KG1 (cell line): ENCODE data around the gene DDIT4.
"Not testable (repeated sequence)": the region's sequence is repeated elsewhere in the genome, so short reads cannot be mapped to it uniquely, and the experiment has no call there.

Source experiments
- DNase-seq: peaks from one replicate; lab custom pipeline; 2025; lab: John Stamatoyannopoulos, UW

Gene DDIT4

DNA sequence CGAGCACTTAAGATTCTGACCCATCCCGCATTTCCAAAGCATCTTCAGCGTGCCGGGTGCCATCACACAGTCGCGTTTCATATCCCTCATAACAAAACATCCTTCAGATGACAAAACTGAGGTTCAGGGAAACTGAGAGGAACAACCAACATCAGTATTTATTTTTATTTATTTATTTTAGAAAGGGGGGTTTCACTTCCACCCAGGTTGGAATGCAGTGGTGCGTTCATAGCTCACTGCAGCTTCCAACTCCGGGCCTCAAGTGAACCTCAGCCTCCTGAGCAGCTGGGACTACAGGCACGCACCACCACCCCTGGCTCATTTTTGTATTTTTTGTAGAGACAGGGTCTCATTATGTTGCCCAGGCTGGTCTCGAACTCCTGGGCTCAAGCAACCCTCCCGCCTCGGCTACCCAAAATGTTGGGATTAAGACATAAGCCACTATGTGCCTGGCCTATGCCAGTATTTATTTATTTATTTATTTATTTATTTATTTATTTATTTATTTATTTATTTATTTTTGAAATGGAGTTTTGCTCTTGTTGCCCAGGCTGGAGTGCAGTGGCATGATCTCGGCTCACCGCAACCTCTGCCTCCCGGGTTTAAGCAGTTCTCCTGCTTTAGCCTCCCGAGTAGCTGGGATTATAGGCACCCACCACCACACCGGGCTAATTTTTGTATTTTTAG lies 24.4 kb upstream of the DDIT4 start:
- not testable (repeated sequence) for DNase-seq

DNA sequence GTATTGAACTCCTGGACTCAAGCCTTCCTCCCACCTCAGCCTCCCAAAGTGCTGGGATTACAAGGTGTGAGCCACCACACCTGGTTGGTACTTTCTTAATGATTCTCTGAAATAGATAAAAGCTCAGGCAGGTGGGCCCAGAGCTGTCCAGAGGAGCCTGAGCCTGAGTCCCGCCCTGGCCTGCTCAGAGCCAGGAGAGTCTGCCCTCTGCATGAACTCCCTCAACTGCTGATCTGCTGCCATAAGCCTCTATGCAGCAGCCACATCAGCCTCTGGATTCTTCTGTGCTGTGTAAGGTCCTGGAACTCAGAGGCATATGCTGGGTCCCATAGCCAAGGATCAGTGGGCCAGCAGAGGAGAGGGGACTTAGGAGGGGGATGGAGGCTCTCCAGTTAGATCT lies 23.1 kb upstream of the DDIT4 start:
- DNase-seq = no peak

DNA sequence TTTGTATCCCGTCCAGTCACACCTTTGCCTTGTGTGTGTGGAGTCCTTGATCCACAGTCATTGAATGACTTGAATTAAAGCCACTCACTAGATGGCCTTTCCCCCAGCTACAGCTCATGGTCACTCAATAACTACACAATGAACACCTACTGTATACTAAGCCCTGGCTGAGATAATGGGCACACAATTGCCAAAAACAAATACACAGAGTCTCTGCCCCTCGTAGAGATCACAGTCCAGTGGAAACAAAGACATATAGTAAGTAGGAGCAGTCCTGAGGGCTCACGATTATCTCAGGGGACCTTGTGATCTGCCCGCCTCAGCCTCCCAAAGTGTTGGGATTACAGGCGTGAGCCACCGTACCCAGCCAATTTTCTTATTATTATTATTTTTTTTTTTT lies 22.1 kb upstream of the DDIT4 start:
- no peak for DNase-seq

DNA sequence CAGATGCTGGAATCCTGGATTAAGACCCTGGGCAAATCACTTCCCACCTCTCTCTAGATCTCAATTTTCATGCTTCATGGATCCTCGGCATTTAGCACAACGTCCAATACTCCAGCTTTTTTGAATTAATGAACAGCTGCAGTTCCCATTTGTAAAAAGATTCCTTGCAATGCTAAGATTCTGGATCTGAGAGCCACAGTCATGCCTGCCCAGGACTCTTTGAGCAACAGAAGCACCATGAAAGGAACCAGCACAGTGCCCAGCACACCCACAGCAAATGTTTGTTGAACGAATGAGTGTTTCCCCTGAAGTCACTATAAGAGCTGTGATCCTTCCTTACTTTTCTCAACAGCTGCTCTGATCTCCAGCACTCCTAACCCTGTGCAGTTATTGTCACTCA lies 20.8 kb upstream of the DDIT4 start:
- DNase-seq = no peak

DNA sequence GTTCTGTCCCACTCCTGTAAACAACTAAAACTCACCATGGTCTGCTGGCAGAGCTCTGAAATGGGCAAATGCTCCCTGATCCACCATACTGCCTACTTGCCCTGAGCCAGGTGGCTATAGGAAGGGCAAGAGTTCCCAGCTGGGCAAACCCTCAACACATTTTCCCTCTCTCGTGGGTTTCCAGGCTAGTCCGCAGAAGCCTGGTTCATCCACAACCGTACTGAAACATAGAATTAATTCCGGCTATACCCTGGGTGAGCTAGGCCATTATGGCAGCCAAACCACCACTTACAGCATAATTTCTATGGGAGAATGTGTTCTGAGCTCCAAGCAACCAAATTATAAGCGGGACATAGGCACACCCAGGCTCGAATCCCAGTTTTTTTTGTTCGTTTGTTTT lies 20.1 kb upstream of the DDIT4 start:
- DNase-seq = no peak

DNA sequence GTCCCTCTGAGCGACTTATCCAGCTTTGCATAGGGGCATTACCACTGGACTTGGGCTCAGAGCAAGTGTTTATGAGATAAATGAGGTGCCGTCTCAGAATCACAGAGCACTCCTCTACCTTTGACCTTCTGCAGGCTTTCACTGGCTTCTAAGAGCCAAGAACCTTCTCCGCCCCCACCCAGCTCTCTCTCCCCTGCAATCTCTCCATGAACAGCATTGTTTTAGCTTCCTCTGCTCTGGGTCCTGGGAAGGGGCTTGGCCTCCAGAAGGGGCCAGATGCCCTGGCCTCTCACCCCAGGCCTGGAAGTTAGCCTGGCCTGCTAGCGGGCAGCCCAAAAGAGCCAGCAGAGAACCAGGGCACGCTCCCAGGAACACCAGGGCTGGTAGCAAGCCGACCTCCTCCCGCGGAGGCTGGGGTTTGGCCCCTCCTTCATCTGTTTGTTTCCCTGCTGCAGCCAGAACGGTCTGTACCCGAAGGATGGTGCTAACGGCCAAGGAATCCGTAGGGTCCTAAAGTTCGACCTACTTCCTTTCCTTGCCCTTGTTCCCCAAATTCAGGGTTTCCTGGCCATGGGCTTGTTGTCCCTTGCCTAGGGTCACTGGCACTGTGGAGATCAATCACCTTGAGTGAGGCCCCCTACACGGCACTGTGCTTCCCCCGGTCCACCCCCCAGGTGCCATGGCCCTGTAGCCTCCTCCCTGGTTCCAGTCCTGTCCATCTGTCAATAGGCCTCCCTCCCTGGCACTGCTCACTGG lies 18.7 kb upstream of the DDIT4 start:
- DNase-seq = no peak

DNA sequence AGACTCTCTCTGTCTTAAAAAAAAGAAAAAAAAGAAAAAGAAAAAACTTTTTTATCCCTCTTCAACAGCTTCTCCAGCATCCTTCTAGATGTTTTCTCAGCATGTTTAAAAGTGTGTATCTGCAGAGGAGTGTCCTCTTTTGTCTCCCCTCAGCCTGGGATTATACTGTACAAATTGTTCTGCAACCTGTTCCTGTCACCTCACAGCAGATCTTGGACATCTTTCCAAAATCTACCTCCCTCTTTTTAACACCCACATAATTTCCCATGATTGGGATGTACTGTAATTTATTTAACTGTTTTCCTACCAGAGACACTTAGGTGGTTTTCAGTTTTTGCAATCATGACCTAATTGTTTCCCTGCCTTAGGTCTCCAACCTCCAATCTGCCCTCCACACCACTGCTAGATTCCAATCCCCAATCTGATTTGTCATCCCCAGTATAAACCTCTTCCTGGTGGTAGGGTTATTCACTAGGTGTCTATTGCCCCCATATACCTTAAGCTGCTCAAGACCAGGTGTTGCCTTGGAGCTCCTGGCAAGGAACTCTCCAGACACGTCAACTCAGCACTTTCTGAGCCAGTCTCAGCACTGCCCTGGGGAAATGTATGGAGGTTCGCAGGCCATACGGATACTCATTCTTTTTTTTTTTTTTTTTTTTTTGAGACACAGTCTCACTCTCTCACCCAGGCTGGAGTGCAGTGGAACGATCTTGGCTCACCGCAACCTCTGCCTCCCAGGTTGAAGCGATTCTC lies 17.6 kb upstream of the DDIT4 start:
- DNase-seq = no peak

DNA sequence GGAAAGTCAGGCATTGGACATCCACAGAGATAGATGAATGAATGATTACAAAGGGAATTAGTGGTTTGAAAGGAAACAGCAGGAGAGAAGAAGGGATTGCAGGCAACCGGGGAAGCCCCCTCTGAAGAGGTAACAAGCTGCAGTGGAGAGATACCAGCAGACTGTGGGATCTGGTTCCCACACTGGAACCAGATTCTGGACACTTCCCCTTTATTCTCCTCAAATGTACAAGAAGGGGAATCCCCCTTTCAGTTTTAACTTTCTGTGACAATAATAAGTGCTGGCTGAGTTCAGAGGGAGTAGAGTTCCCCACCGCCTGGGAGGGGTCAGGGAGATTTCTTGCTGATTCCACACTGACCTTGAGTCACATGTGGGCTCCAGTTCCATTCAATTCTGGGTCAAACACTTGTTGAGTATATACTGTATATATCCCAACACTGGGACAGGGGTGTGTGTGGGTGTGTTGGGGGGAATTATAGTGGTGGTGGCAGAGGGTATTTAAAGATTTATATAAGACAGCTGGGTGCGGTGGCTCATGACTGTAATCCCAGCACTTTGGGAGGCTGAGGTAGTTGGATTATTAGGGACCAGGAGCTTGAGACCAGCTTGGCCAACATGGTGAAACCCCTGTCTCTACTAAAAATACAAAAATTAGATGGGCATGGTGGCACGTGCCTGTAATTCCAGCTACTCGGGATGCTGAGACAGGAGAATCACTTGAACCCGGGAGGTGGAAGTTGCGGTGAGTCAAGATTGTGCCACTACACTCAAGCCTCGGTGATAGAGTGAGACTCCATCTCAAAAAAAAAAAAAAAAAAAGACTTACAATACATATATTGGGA lies 16.5 kb upstream of the DDIT4 start:
- peak; percentile 30 for DNase-seq

DNA sequence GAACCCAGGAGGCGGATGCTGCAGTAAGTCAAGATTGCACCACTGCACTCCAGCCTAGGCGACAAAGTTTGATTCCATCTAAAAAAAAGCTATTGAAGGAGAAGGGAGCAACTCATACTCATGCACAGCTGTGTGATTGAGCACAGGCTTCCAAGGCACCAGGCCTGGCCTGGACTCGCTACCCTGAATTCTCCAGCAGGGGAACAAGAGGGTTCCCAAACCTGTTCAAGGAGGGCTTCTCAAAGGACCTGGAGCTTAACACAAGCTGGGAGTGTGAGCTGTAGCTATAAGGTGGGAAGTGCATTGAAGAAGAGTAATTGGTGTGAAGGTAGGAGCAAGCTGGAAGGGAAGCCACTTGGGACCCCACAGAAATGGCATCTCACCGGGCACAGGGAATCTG lies 15.1 kb upstream of the DDIT4 start:
- no peak for DNase-seq

DNA sequence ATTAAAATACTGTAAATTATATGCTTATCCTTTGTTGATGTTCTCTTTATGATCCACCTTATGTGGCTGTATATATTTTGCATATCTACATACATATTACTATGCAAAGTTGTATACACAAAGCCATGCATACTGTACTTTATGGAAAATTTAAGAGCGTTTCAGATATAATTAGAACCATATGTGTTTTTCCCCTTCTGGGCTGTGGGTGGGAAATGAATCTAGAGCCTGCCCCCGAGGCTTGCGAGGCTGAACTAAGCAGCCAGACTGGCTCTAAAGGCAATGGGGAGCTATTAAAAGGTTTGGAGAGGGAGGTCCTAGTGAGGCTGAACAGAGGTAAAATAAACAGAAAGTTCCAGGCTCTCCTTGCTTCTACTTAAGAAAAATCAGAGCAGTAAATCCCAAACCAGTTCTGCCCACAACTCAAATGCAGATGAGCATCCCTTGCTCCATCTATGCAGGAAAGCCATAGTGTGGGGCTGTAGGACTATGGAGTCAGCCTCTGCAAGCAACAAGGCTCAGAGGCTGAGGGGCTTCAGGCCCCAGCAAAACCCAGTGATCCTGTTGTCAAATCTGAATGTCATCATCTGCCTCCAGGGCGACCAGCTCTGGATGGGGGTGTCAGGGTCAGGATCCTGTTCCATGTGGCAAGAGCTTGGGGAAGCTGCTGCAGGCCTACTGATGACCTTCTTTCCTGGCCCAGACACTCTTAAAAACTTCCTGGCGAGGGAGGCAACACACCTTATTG lies 14.1 kb upstream of the DDIT4 start:
- no peak for DNase-seq

DNA sequence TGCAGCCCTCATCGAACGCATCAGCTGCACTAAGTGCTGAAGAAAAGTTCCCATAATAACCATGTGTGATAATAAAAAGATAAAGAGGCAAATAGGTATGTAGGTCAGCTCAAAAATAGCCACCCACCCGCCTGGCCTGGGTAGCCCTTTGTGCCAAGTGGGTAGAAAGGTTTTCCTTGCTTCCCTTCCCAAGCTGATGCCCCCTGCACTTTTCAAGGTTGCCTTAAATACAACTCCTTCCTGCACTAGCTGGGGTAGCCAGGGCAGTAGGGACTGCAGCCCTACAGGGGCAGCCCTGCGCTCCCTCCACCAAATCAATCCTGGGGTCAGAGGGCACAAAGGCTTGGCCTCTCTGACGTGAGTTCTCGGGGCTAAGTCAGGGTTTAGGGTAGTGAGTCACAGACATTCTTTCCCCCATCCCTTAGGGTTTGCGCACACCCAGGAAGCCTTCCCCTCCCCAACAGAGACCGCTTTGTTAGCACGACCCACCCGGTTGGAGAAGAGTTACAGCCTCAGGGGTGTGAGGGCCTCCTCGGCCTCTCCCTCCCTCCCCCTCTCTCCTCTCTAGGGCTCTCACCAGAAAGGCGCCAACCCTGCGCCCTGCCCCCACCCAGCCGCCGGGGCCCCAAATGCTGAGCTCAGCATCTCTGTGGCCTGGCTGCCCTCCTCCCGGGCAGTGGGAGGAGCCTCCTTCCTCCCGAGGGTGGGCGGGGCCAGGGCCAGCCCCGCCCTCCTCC lies 13.3 kb upstream of the DDIT4 start:
- DNase-seq = peak; percentile 70

DNA sequence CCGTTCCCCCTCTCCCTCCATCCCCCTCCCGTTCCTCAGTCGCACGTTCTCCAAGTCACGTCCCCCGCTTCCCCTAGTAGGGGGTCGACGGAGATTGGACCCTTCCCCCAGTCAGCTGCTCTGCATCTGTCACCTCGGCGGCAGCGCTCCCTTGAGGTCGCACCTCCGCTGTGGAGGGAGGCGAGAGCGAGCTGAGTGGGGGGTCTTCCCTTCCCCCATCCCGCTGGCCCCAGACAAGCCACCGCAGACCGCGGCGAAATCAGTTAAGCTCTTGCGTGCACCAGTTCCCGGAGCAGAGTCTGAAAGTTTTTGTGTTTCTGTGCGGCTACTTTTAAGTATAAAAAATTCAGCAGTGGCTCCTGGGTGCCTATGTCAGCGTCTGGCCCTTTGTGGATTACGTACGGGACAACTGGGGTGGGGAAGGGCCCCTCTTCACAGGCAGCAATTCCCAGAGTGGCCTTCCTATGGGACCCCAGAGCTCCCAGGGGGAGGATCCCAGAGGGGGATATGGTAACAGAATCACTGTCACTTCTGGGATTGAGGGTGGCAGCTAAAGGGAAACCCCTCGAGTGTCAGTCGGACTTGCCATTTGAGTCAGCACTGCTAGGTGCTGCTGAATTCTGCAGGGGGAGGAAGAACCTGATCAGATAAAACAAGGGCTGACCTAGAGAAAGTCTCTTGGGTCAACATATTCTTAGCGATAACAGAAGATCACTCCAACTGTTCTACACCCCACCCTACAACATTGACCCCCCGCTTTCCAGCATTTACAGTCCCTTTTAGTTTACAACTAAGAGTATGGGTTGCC lies 12.5 kb upstream of the DDIT4 start:
- DNase-seq = no peak

DNA sequence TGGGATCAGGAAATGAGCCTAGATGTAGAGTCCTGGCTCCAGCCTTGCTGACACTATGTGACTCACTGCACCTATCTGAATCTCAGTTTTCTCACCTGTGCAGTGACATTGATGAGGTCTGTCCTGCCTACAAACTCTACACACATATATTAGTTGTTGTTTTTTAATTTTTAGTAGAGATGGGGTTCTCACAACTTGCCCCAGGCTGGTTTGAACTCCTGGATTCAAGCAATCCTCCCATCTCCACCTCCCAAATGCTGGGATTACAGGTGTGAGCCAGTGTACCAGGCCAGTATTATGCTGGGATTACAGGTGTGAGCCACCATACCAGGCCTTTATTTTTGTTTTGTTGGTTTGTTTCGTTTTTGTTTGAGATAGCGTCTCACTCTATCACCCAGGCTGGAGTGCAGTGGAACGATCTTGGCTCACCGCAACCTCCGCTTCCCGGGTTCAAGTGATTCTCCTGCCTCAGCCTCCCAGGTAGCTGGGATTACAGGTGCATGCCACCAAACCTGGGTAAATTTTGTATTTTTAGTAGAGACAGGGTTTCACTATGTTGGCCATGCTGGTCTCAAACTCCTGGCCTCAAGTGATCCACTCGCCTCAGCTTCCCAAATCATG lies 11.8 kb upstream of the DDIT4 start:
- DNase-seq = no peak

DNA sequence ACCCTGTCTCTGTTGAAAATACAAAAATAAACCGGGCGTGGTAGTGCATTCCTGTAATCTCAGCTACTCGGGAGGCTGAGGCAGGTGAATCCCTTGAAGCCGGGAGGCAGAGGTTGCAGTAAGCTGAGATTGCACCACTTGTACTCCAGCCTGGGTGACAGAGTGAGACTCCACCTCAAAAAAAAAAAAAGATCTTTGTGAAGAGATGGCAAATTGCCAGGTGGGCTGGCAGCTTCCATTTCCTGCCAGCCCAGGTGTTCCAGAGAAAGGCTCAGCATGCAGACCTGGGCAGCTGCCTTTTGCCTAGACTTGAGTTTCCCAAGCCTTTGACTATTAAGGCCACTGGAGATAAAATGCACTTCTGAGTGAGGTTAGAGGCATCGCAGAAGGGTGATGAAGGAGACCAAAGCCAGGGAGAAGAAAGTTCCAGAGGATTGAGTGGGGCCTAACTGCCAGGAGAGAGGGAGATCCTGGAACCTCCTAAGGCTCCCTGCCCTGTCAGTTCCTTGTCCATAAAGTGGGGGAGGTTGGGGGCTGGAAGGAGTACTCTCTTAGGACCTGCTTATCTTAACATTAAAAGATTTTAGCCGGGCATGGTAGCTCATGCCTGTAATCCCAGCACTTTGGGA lies 10.0 kb upstream of the DDIT4 start:
- DNase-seq = no peak

DNA sequence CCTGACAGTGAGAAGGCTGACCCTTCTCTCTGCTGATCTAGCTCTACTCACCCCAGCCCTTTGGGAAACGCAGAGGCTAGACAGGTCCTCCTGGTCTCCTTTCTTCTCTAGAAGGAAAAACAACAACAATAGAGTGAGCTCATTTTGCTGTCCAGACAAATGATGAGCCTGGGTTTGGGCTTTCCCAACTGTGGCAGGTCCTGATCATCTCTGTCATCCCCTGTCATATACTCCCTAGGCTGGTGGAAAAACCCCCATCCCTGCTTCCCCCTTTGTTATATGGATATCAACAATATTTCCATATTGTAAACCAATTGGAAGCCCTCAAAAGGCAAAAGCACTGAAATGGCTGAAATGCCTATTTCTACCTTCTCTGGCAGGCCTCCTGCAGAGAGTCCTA lies 9.2 kb upstream of the DDIT4 start:
- no peak for DNase-seq

DNA sequence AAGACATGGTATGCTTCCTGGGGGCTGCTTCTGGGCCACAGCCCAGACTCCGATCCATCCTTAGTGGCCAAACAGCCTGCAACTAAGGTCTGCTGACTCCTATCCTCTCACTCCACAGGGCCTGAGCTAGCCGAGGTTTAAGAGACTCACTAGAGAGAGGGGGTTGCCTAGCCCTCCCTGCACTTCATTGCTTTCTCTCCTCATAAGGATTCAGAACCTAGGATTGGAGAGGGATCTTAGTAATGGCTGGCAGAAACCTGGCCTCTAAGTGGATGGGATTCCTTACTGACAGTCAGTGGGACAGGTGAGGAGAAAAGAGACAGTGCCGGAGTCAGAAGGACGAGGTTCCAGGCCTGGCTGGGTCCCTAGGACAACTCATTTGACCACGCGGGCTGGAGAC lies 8.2 kb upstream of the DDIT4 start:
- no peak for DNase-seq

DNA sequence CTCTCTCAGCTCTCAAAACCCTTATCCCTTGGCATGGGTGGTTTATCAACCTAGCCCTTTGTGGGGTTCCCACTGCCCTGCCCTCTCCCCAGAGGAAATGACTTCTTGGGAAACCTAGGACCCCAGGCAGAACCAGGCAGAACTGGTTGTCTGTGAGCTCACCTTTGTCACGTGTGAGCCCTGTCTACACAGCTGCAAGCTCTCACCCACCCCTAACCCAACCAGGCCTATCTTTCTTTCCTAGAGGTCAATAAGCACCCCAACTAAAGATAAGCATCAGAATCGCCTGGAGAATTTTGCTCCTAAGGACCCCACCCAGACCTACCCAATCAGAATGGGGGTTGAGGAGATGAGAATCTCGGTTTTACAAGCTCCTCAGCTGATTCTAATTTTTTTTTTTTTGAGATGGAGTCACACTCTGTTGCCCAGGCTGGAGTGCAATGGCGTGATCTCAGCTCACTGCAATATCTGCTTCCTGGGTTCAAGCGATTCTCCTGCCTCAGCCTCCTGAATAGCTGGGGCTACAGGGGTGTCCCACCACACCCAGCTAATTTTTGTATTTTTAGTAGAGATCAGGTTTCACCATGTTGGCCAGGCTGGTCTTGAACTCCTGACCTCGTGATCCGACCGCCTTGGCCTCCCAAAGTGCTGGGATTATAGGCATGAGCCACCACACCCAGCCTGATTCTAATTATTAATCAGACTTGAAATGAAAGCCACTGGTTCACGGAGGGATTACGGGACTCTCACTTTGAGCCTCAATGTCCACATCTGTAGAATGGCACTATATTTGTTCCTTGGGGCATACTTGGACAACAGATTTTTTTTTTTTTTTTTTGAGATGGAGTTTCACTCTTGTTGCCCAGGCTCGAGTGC lies 7.5 kb upstream of the DDIT4 start:
- DNase-seq = no peak

DNA sequence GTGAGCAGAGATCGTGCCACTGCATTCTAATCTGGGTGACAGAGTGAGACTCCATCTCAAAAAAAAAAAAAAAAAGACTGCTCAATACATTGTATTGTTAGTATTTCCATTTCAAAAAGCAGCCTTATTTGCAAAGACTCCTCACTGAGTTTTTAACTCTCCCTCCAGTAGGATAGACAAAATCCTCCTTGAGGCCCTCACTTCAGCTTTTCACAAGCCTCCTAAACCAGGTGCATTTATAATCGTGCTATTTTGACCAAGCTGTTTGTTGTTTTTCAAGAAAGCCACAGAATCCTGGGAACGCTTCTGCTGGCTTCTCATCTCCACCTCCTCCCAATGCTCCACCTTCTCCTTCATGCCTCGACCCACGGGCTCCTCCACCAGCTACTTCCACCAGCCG lies 6.3 kb upstream of the DDIT4 start:
- no peak for DNase-seq
